Measurements from ENCODE around the gene UBE2S.

DNA sequence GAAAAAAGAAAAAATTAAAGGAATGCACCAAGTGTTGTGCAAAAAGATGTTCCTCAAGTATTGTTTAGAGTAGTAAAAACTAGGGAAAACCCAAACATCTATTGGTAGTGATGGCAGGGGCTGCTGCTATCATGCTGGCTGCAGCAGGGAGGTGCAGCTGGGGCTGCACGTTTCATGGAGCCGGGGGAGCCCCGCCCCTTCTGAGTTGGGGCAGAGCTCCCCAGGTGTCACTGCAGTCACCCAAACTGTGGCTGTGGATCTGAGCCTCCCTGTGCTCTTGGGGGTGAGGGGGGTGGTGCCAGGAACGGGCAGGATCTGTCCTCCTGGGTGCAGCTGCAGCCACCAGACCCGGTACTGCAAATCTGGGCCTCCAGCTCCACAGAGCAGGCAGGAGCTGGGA lies 11.5 kb upstream of the UBE2S start:
- TF ChIP-seq, protein P1, sequence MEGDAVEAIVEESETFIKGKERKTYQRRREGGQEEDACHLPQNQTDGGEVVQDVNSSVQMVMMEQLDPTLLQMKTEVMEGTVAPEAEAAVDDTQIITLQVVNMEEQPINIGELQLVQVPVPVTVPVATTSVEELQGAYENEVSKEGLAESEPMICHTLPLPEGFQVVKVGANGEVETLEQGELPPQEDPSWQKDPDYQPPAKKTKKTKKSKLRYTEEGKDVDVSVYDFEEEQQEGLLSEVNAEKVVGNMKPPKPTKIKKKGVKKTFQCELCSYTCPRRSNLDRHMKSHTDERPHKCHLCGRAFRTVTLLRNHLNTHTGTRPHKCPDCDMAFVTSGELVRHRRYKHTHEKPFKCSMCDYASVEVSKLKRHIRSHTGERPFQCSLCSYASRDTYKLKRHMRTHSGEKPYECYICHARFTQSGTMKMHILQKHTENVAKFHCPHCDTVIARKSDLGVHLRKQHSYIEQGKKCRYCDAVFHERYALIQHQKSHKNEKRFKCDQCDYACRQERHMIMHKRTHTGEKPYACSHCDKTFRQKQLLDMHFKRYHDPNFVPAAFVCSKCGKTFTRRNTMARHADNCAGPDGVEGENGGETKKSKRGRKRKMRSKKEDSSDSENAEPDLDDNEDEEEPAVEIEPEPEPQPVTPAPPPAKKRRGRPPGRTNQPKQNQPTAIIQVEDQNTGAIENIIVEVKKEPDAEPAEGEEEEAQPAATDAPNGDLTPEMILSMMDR (IDR thresholded peaks at IDR 0.05; ENCODE audit: poor library complexity, severe bottlenecking): no peak
- TF ChIP-seq TAF1 (IDR thresholded peaks at IDR 0.05; ENCODE audit: low read depth) (no peak), EZH2 (IDR thresholded peaks at IDR 0.05; ENCODE audit: borderline replicate concordance, insufficient read depth, low read length, poor library complexity, severe bottlenecking) (no peak), RAD21 (conservative IDR thresholded peaks at IDR 0.05) (no peak), SMC3 (conservative IDR thresholded peaks at IDR 0.05; ENCODE audit: poor library complexity) (no peak)
